Smooth muscle cell of the brain vasculature (primary cell): ENCODE data around the gene GRID1.
"Not testable (repeated sequence)": the region's sequence is repeated elsewhere in the genome, so short reads cannot be mapped to it uniquely, and the experiment has no call there.

Source experiments
- DNase-seq: peaks from one replicate; pipeline ENCODE4 v3.0.0-alpha.2; 2012; ENCODE audit warnings: low read depth, low spot score

GRID1 gene

GRCh38 chr10:85929993-85930392 lies 436.6 kb downstream of the GRID1 start:
- DNase-seq: not testable (repeated sequence)

- no peak for DNase-seq
These were observed 438.5 kb downstream of the GRID1 start for GRCh38 chr10:85927952-85928665.

GRCh38 chr10:85926986-85927385 lies 439.6 kb downstream of the GRID1 start:
- no peak for DNase-seq

- no peak for DNase-seq
These were observed 440.5 kb downstream of the GRID1 start for GRCh38 chr10:85926136-85926535.

- DNase-seq: no peak
These were observed 441.3 kb downstream of the GRID1 start for GRCh38 chr10:85925201-85925750.

- no peak for DNase-seq
These were observed 442.1 kb downstream of the GRID1 start for GRCh38 chr10:85924382-85925102.

- no peak for DNase-seq
These were observed 444.1 kb downstream of the GRID1 start for GRCh38 chr10:85922356-85923129.

GRCh38 chr10:85921789-85922188 lies 444.8 kb downstream of the GRID1 start:
- DNase-seq: no peak

- no peak for DNase-seq
These were observed 446.3 kb downstream of the GRID1 start for GRCh38 chr10:85920311-85920710.

GRCh38 chr10:85919491-85920021 lies 447.0 kb downstream of the GRID1 start:
- no peak for DNase-seq

GRCh38 chr10:85918371-85918770 lies 448.2 kb downstream of the GRID1 start:
- no peak for DNase-seq

GRCh38 chr10:85917601-85918000 lies 449.0 kb downstream of the GRID1 start:
- DNase-seq: no peak

- DNase-seq: no peak
These were observed 449.5 kb downstream of the GRID1 start for GRCh38 chr10:85916994-85917573.

GRCh38 chr10:85916286-85916685 lies 450.3 kb downstream of the GRID1 start:
- no peak for DNase-seq

GRCh38 chr10:85915245-85915846 lies 451.2 kb downstream of the GRID1 start:
- no peak for DNase-seq

- no peak for DNase-seq
These were observed 451.9 kb downstream of the GRID1 start for GRCh38 chr10:85914720-85915119.

- no peak for DNase-seq
These were observed 458.1 kb downstream of the GRID1 start for GRCh38 chr10:85908462-85908861.

- DNase-seq: no peak
These were observed 464.5 kb downstream of the GRID1 start for GRCh38 chr10:85902051-85902450.

GRCh38 chr10:85901599-85901998 lies 465.0 kb downstream of the GRID1 start:
- no peak for DNase-seq

GRCh38 chr10:85900487-85900886 lies 466.1 kb downstream of the GRID1 start:
- no peak for DNase-seq

GRCh38 chr10:85900061-85900460 lies 466.5 kb downstream of the GRID1 start:
- no peak for DNase-seq
